Kidney capillary endothelial cell (primary cell): ENCODE data around the gene BAIAP2.
"Not testable (repeated sequence)": the region's sequence is repeated elsewhere in the genome, so short reads cannot be mapped to it uniquely, and the experiment has no call there.

Experiments
- DNase-seq: peaks from one replicate; pipeline ENCODE4 v3.0.0-alpha.2; 2018; ENCODE audit warnings: low spot score

BAIAP2 gene

GRCh38 chr17:81140695-81141094 lies 105.7 kb downstream of the BAIAP2 start:
- no peak for DNase-seq

DNA sequence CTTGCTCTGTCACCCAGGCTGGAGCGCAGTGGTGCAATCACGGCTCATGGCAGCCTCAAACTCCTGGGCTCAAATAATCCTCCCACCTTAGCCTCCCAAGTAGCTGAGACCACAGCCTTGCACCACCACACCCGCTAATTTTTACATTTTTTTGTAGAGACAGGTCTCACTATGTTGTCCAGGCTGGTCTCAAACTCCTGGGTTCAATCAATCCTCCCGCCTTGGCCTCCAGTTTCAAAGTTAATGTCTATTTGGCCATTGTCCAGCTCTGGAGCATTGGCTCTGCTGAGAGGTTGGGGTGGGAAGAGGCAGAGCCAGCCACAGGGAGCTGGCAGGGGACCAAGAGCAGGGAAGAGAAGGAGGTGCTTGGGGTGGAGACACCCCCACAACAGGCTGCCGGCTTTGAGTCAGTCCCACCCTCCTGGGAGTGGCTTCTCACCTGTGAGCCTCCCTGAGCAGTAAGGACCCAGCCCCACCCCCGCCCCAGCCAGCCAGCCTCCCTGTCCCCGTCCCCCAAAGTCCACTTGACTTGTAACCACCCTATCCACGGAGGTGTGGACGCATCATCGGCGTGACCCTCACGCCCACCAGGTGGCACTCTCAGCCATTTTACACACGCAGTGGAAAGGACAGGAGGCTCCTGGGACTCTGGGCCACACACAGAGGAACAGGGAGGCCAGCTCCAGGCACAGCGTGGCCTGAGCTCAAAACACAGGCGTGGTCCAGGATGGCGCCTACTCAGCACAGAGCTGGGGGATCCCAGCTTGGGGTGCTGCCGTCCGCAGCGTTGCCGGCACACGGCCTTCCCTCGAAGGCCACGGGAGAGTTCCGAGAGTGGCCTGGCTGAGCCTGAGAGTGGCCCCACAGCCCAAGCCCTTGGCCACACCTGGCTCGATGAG lies 107.6 kb downstream of the BAIAP2 start:
- DNase-seq: peak; percentile 71

DNA sequence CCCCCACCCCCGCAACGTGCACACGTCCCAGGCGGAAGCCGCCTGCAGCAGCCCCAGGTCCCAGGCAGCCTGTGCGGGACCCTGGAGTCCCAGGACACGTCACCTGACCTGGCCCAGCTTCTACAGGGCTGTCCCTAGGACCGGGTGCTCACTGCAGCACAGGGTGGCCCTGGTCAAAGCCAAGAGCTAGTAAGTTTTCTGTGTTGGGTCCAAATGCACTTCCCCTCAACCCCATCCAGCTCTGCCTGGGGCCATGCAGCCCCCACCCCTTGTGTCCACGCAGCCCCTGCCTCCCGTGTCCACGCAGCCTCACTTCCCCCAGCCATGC lies 108.2 kb downstream of the BAIAP2 start:
- no peak for DNase-seq

DNA sequence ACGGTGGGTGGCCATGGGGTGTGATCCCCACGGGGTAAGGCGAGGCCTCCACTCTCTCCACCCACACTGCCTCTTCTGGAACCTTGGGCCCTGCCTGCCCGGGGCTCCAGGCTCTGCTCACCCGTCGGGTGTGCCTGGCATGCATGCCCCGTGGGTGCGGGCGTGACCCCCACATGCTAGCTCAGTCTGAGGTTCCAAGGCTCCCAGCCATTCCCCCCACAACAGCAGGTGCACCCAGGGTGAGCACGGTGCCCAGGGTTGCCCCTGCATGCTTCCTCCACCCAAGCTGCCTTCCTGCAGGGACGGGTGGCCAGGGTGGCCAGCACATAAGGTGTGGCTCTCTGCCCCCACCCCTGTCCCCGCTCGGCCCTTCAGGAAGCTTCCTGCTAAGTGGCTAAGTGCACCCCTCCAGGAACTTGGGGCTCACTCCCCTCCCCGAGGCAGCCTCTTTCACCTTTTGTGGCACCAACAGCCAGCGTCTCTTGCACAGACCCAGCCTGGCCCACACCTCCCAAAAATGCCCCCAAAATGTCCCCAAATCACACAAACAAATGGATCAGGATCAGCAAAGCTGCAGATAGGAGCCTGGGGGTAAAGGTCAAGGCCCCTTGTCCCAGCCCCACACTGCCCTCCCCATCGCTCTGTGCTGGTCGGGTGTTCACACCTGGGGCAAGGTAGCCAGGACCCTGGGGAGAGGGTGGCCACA lies 108.9 kb downstream of the BAIAP2 start:
- no peak for DNase-seq

DNA sequence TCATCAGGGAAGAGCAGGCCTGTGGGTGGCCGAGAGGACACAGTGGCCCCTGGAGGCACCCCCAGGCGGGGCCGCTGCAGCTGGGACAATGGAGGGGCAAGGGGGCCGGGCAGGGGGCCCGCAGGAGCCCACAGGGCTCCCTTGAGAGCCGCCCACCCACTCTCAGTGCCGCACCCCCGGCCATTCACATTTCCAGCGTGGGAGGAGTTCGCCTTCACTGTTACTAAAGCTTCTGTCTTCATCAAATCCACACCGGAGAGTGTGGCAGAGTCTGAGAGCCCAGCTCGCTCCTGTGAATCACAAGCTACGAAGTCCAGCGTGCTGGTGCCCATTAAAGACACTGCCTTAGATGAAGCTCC lies 109.5 kb downstream of the BAIAP2 start:
- no peak for DNase-seq

DNA sequence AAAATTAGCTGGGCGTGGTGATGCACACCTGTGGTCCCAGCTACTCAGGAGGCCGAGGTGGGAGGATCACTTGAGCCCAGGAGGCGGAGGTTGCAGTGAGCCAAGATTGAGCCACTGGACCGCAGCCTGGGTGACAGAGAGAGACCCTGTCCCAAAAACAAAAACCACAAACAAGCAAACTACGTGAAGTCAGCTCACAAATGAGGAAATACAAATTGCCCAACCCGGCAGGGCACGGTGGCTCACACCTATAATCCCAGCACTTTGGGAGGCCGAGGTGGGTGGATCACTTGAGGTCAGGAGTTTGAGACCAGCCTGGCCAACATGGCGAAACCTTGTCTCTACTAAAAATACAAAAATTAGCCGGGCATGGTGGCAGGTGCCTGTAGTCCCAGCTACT lies 111.3 kb downstream of the BAIAP2 start:
- DNase-seq: not testable (repeated sequence)

DNA sequence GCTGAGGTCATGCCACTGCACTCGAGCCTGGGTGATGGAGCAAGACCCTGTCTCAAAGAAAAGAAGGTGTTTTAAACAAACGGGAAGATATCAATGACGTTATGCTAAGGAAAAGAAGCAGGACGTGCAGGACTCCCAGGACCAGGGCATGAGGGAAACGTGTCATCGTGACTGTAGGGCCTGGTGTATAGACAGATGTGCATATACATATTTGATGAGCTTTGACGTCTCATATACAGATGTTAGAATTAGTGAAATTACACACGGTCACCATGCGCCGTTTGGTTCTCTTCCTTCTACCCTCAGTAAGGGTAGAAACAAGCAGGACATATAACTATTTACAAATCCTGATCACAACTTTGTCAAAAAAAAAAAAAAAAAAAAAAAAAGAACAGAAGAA lies 112.8 kb downstream of the BAIAP2 start:
- no peak for DNase-seq

DNA sequence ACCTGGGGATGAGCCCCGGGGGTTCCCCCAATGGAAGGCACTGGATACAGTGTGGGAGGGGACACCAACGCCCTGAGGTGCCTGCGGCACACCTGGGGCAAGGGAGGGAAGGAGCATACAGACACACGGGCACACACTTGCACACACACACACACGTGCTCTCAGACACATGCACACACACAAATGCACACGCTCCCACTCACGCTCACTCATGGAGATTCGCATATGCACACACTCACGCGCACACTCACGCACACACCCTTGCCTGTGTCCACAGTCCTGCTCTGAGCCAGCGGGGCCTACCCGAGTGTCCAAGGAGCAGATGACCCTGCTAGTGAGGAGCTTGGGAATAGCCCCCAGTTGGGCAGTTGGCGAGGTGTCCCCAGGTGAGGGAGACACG lies 113.6 kb downstream of the BAIAP2 start:
- DNase-seq: no peak

DNA sequence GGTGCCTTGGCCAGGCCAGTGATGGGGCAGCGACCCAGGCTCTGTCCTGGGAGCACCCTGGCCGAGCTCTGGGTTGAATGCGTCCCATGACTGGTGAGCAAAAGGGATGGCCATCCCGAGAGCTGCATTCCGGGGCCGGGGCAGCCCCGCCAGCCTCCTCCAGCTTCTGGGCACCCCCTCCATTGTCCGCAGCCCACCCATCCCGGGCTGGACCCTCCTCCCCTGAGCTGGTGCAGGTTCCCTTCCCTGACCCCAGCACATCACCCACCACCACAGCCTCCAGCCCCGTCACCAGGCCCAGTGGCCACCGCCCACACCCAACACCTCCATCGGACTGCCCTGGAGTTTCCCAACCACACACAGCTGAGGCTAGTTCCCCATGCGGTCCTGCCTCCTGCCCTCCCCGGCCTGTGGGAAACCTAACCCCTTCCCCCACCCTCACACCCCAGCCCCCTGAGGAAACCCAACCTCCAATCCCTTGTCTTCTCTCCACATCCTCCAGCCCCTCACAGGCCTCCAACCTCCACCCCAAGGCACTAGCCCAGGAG lies 114.1 kb downstream of the BAIAP2 start:
- DNase-seq: no peak

- peak; percentile 60 for DNase-seq
Observed at GRCh38 chr17:81150377-81151077, 115.6 kb downstream of the BAIAP2 start.

GRCh38 chr17:81151278-81151677 lies 116.3 kb downstream of the BAIAP2 start:
- no peak for DNase-seq

GRCh38 chr17:81152288-81152828 lies 117.4 kb downstream of the BAIAP2 start:
- DNase-seq: no peak

DNA sequence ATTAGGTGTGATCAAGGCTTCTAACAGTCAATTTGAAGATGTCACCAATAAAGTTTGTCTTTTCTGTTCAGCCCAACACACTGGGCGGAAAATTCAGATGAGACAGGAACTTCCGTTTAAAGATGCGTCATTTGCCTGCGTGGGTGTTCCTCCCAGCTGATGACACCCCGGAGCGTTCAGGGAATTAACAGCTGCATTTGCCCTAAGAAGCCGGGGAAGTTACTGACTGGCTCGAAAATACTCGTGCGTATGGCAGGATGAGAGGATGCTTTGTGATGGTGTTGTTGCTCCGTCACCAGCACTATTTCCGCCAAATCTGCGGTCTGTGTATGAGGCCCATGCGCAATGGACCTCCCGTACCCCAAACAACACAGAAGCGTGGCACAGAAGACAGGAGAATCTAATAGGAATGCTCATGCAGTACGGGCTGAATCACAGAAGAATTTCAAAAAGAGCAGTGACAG lies 118.4 kb downstream of the BAIAP2 start:
- DNase-seq: peak; percentile 88

DNA sequence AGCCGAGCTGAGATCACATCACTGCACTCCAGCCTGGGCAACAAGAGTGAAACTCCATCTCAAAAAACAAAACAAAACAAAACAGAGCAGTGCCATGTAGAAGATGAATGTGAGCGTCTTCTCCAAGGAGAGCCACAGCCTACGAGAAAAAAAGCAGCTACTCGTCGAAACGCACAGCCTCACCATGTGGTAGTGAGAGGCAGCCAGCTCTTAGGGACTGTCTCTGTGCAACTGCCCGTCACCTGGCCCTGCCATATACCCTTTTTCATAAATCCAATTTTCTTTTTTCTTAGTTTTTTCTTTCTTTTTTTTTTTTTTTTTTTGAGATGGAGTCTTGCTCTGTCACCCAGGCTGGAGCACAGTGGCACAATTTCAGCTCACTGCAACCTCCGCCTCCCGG lies 119.1 kb downstream of the BAIAP2 start:
- DNase-seq: not testable (repeated sequence)

- no peak for DNase-seq
Observed at GRCh38 chr17:81154961-81155360, 120.0 kb downstream of the BAIAP2 start.

GRCh38 chr17:81156866-81157805 lies 122.2 kb downstream of the BAIAP2 start:
- DNase-seq: no peak

GRCh38 chr17:81157848-81158687 lies 123.1 kb downstream of the BAIAP2 start:
- no peak for DNase-seq

GRCh38 chr17:81158688-81159590 lies 124.0 kb downstream of the BAIAP2 start:
- DNase-seq: no peak

DNA sequence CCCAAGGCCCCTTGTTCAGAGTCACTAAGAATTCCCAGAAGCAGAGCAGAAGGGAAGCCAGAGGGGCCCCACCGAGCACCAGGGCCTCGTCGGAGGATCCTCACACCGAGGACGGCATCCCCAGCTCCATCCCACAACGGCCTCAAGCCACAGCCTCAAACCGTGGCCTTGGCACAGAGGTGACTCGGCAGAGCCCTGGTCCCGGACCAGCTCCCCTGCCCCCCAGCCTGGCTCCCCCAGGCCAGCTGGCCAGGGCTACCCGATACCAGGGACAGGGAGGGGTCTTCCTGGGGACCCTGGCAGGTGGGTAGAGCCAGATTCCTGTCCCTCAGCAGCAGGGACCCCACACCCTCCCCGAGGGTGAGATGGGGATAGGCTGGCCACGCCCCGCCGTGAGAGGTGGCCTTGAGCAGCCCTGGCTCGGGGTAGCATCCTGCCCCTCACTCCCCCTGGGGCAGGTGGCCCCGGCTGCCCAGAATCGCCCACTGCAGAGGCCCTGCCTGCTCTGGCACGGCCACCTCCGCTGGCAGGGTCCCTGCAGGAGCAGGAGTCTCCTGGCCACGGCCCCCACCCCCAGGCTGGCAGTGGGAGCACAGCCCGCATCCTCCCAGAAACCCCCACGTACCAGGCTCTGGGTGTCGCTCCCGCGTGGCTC lies 124.8 kb downstream of the BAIAP2 start:
- no peak for DNase-seq
